ENCODE data around the gene NCF4.
A peak's percentile ranks its signal among the peaks of the same experiment; 100 is the strongest.

Gene NCF4

GRCh38 chr22:36860821-36861659, at the start of gene NCF4:
Gene NCF4 (plus strand): TSS chr22:36861006. CDS start chr22:36861172, 166 bp downstream.
- DNase-seq, result no peak

- peak; percentile 24 for DNase-seq
Observed at GRCh38 chr22:36811094-36811800, 49.6 kb upstream of the NCF4 start.

GRCh38 chr22:36814801-36815200, 46.0 kb upstream of the NCF4 start:
- no peak for DNase-seq

- DNase-seq, result no peak
Observed at GRCh38 chr22:36815558-36816338, 45.1 kb upstream of the NCF4 start.

GRCh38 chr22:36816339-36816635, 44.5 kb upstream of the NCF4 start:
- no peak for DNase-seq

GRCh38 chr22:36816636-36817524, 43.9 kb upstream of the NCF4 start, which contains the start of gene PVALB:
Gene PVALB (minus strand): TSS chr22:36817035. CDS start chr22:36817005, 30 bp downstream.
- DNase-seq, result no peak

GRCh38 chr22:36817525-36817848, 43.3 kb upstream of the NCF4 start:
- no peak for DNase-seq

- no peak for DNase-seq
Observed at GRCh38 chr22:36818010-36818642, 42.7 kb upstream of the NCF4 start.

GRCh38 chr22:36819112-36819511, 41.7 kb upstream of the NCF4 start:
- DNase-seq, result no peak

GRCh38 chr22:36822581-36822980, 38.2 kb upstream of the NCF4 start:
- no peak for DNase-seq

GRCh38 chr22:36823186-36823839, 37.5 kb upstream of the NCF4 start:
- no peak for DNase-seq

- DNase-seq, result no peak
Observed at GRCh38 chr22:36824655-36825054, 36.2 kb upstream of the NCF4 start.

GRCh38 chr22:36826262-36826661, 34.5 kb upstream of the NCF4 start:
- no peak for DNase-seq

- no peak for DNase-seq
Observed at GRCh38 chr22:36828815-36829214, 32.0 kb upstream of the NCF4 start.

- DNase-seq, result peak; percentile 55
Observed at GRCh38 chr22:36829370-36830002, 31.3 kb upstream of the NCF4 start.

- no peak for DNase-seq
Observed at GRCh38 chr22:36830601-36831000, 30.2 kb upstream of the NCF4 start.

- DNase-seq, result no peak
Observed at GRCh38 chr22:36831206-36831605, 29.6 kb upstream of the NCF4 start.

GRCh38 chr22:36831717-36832116, 29.1 kb upstream of the NCF4 start:
- no peak for DNase-seq

GRCh38 chr22:36833073-36833472, 27.7 kb upstream of the NCF4 start:
- DNase-seq, result no peak

GRCh38 chr22:36835903-36836302, 24.9 kb upstream of the NCF4 start:
- DNase-seq, result no peak

Measured in DMS79 (cell line).